ENCODE data around the gene MAL.

Gene MAL

DNA sequence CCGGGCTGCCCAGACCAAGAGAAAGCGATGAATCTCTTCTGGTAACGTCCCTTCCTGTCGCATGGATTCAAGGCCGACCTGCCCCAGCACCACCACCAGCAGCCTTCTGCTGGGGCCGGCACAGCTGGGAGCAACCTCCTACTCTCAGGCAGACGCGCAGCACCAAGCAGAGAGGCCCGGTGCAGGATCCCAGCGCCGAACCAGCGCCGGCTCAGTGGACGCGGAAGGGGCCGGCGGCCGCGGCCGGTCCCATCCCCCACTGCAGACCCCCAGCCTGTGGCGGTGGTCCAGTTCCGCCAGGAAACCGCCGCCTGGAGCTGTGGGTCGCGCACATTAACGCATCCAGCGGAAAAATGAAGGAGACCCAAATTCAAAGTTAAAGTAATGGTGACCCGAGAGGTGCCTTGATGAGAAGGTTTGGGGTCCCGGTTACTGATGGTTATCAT is 525 bp upstream of the MAL start:
- no peak overlapping the region for H3K9ac ChIP-seq (ENCODE audit: low read depth, low read length, poor library complexity)
- peak overlapping the region; percentile 28 for H3K23ac ChIP-seq (ENCODE audit: low read depth, low read length, poor library complexity)
- peak overlapping the region; percentile 87 for H3K4me2 ChIP-seq (ENCODE audit: insufficient read depth, low read length, poor library complexity, severe bottlenecking)
- no peak overlapping the region for H3K4ac ChIP-seq (ENCODE audit: low read length)
- no peak overlapping the region for H4K8ac ChIP-seq (ENCODE audit: low read depth, low read length)
- H2BK120ac ChIP-seq (ENCODE audit: low read depth, low read length): no peak overlapping the region
- no peaks in the 10 kb centered on the region for H3K9me3 ChIP-seq (replicated peaks in 1 of 2; ENCODE audit: control insufficient read depth in 2 of 2, insufficient read depth in 1 of 2, low read depth in 1 of 2, low read length in 2 of 2)
- no peaks in the 10 kb centered on the region for H3K79me1 ChIP-seq (ENCODE audit: low read depth, low read length)
- H2BK12ac ChIP-seq (ENCODE audit: low read length): no peak overlapping the region
- H3K4me1 ChIP-seq (ENCODE audit: control insufficient read depth in 2 of 2, insufficient read depth in 1 of 2, low read depth in 1 of 2, low read length in 2 of 2): peaks cover 0 to 5% of the 10 kb centered on the region in 2 donors
- H3K4me3 ChIP-seq (ENCODE audit: low read length in 2 of 2): peak overlapping the region in 1 of 2 donors; percentile 66
- H4K91ac ChIP-seq (ENCODE audit: low read depth, low read length, poor library complexity): no peak overlapping the region
- H2BK15ac ChIP-seq (ENCODE audit: low read length): no peak overlapping the region
- DNase-seq (ENCODE audit: low spot score): no peak
- H2BK5ac ChIP-seq (ENCODE audit: low read length): no peak overlapping the region
- peak overlapping the region; percentile 24 for H2AK5ac ChIP-seq (ENCODE audit: low read depth, low read length)
- H3K27me3 ChIP-seq (ENCODE audit: control insufficient read depth in 3 of 3, insufficient read depth in 3 of 3, low read depth in 1 of 3, low read length in 3 of 3): peaks cover 21 to 82% (median 57%) of the 10 kb centered on the region in 3 experiments
- H2AFZ ChIP-seq (ENCODE audit: low read length): peak overlapping the region; percentile 52
- H3K18ac ChIP-seq (ENCODE audit: low read length): peak overlapping the region; percentile 77
- no CpG with 5 or more reads among the region's 30 CpGs for WGBS, 2 donors (ENCODE audit: extremely low coverage in 2 of 2, insufficient read length in 2 of 2, insufficient replicate concordance in 1 of 2)
- no peak overlapping the region for H3K14ac ChIP-seq (ENCODE audit: low read length)
- no peaks in the 10 kb centered on the region for H3K36me3 ChIP-seq (replicated peaks in 1 of 2; ENCODE audit: control insufficient read depth in 2 of 2, insufficient read depth in 2 of 2, low read length in 2 of 2)
- H3K27ac ChIP-seq (replicated peaks; ENCODE audit: low read length): no peak overlapping the region

GRCh38 chr2:95026471-95027368 is 1.2 kb downstream of the MAL start:
- peaks cover 21 to 89% (median 57%) of the 10 kb centered on the region in 3 experiments for H3K27me3 ChIP-seq (ENCODE audit: control insufficient read depth in 3 of 3, insufficient read depth in 3 of 3, low read depth in 1 of 3, low read length in 3 of 3)
- no peak for DNase-seq (ENCODE audit: low spot score)
- H2BK15ac ChIP-seq (ENCODE audit: low read length): peak overlapping the region; percentile 42
- no peaks in the 10 kb centered on the region for H3K79me1 ChIP-seq (ENCODE audit: low read depth, low read length)
- no peaks in the 10 kb centered on the region for H3K36me3 ChIP-seq (replicated peaks in 1 of 2; ENCODE audit: control insufficient read depth in 2 of 2, insufficient read depth in 2 of 2, low read length in 2 of 2)
- no CpG with 5 or more reads among the region's 47 CpGs for WGBS, 2 donors (ENCODE audit: extremely low coverage in 2 of 2, insufficient read length in 2 of 2, insufficient replicate concordance in 1 of 2)
- H3K4me1 ChIP-seq (ENCODE audit: control insufficient read depth in 2 of 2, insufficient read depth in 1 of 2, low read depth in 1 of 2, low read length in 2 of 2): peaks cover 5 to 9% of the 10 kb centered on the region in 2 donors
- H2BK120ac ChIP-seq (ENCODE audit: low read depth, low read length): no peak overlapping the region
- no peak overlapping the region for H4K91ac ChIP-seq (ENCODE audit: low read depth, low read length, poor library complexity)
- peak overlapping the region; percentile 74 for H3K18ac ChIP-seq (ENCODE audit: low read length)
- no peak overlapping the region for H3K27ac ChIP-seq (replicated peaks; ENCODE audit: low read length)
- H2BK5ac ChIP-seq (ENCODE audit: low read length): no peak overlapping the region
- no peak overlapping the region for H3K9ac ChIP-seq (ENCODE audit: low read depth, low read length, poor library complexity)
- H3K4me3 ChIP-seq (ENCODE audit: low read length in 2 of 2): peak overlapping the region; percentile 31 to 61
- no peaks in the 10 kb centered on the region for H3K9me3 ChIP-seq (replicated peaks in 1 of 2; ENCODE audit: control insufficient read depth in 2 of 2, insufficient read depth in 1 of 2, low read depth in 1 of 2, low read length in 2 of 2)
- peak overlapping the region; percentile 1 for H2AK5ac ChIP-seq (ENCODE audit: low read depth, low read length)
- peak overlapping the region; percentile 18 for H3K23ac ChIP-seq (ENCODE audit: low read depth, low read length, poor library complexity)
- peak overlapping the region; percentile 87 for H3K4me2 ChIP-seq (ENCODE audit: insufficient read depth, low read length, poor library complexity, severe bottlenecking)
- no peak overlapping the region for H3K14ac ChIP-seq (ENCODE audit: low read length)
- H4K8ac ChIP-seq (ENCODE audit: low read depth, low read length): no peak overlapping the region
- H2BK12ac ChIP-seq (ENCODE audit: low read length): no peak overlapping the region
- peak overlapping the region; percentile 91 for H2AFZ ChIP-seq (ENCODE audit: low read length)
- no peak overlapping the region for H3K4ac ChIP-seq (ENCODE audit: low read length)

DNA sequence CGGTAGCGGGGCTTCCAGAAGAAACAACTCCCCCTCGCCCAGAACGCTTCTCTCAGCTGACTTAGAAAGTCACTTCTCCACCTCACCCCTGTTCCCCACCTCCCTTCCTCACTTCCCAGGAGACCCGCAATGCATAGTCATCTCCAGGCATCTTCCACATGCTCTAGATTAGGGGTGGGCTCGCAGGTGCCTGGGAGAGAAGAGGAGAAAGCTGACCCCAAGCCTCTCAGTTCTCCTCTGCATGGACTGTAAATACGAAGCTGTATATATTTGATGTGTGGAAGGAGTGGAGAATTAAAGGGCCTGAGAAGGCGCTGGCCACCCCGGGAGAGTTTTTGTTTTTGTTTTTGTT is 1.8 kb downstream of the MAL start:
- Histone ChIP-seq H3K18ac (ENCODE audit: low read length) (no peak overlapping the region), H3K4me2 (ENCODE audit: insufficient read depth, low read length, poor library complexity, severe bottlenecking) (no peak overlapping the region), H3K79me1 (ENCODE audit: low read depth, low read length) (no peaks in the 10 kb centered on the region), H3K27ac (replicated peaks; ENCODE audit: low read length) (no peak overlapping the region), H2AFZ (ENCODE audit: low read length) (no peak overlapping the region), H2BK5ac (ENCODE audit: low read length) (no peak overlapping the region), H3K36me3 (replicated peaks in 1 of 2; ENCODE audit: control insufficient read depth in 2 of 2, insufficient read depth in 2 of 2, low read length in 2 of 2) (no peaks in the 10 kb centered on the region), H3K23ac (ENCODE audit: low read depth, low read length, poor library complexity) (no peak overlapping the region), H4K8ac (ENCODE audit: low read depth, low read length) (no peak overlapping the region), H4K91ac (ENCODE audit: low read depth, low read length, poor library complexity) (no peak overlapping the region), H2BK15ac (ENCODE audit: low read length) (no peak overlapping the region), H2AK5ac (ENCODE audit: low read depth, low read length) (no peak overlapping the region), H3K4me1 (ENCODE audit: control insufficient read depth in 2 of 2, insufficient read depth in 1 of 2, low read depth in 1 of 2, low read length in 2 of 2) (peaks cover 5 to 9% of the 10 kb centered on the region in 2 donors), H3K9me3 (replicated peaks in 1 of 2; ENCODE audit: control insufficient read depth in 2 of 2, insufficient read depth in 1 of 2, low read depth in 1 of 2, low read length in 2 of 2) (no peaks in the 10 kb centered on the region), H2BK12ac (ENCODE audit: low read length) (no peak overlapping the region), H3K14ac (ENCODE audit: low read length) (no peak overlapping the region), H3K27me3 (ENCODE audit: control insufficient read depth in 3 of 3, insufficient read depth in 3 of 3, low read depth in 1 of 3, low read length in 3 of 3) (peaks cover 21 to 95% (median 57%) of the 10 kb centered on the region in 3 experiments), H2BK120ac (ENCODE audit: low read depth, low read length) (no peak overlapping the region), H3K9ac (ENCODE audit: low read depth, low read length, poor library complexity) (no peak overlapping the region), H3K4ac (ENCODE audit: low read length) (no peak overlapping the region), H3K4me3 (ENCODE audit: low read length in 2 of 2) (no peak overlapping the region)
- DNase-seq (ENCODE audit: low spot score): no peak
- no CpG with 5 or more reads among the region's 9 CpGs for WGBS, 2 donors (ENCODE audit: extremely low coverage in 2 of 2, insufficient read length in 2 of 2, insufficient replicate concordance in 1 of 2)

- no peak overlapping the region for H3K9ac ChIP-seq (ENCODE audit: low read depth, low read length, poor library complexity)
- H2AFZ ChIP-seq (ENCODE audit: low read length): no peak overlapping the region
- H3K4ac ChIP-seq (ENCODE audit: low read length): no peak overlapping the region
- no peak overlapping the region for H2BK120ac ChIP-seq (ENCODE audit: low read depth, low read length)
- H3K4me1 ChIP-seq (ENCODE audit: control insufficient read depth in 2 of 2, insufficient read depth in 1 of 2, low read depth in 1 of 2, low read length in 2 of 2): peaks cover 5 to 11% of the 10 kb centered on the region in 2 donors
- peak overlapping the region; percentile 7 for H3K18ac ChIP-seq (ENCODE audit: low read length)
- no peak overlapping the region for H2BK5ac ChIP-seq (ENCODE audit: low read length)
- no peaks in the 10 kb centered on the region for H3K9me3 ChIP-seq (replicated peaks in 1 of 2; ENCODE audit: control insufficient read depth in 2 of 2, insufficient read depth in 1 of 2, low read depth in 1 of 2, low read length in 2 of 2)
- H3K4me2 ChIP-seq (ENCODE audit: insufficient read depth, low read length, poor library complexity, severe bottlenecking): no peak overlapping the region
- H3K36me3 ChIP-seq (replicated peaks in 1 of 2; ENCODE audit: control insufficient read depth in 2 of 2, insufficient read depth in 2 of 2, low read length in 2 of 2): no peaks in the 10 kb centered on the region
- DNase-seq (ENCODE audit: low spot score): no peak
- no peak overlapping the region for H4K91ac ChIP-seq (ENCODE audit: low read depth, low read length, poor library complexity)
- no peak overlapping the region for H3K4me3 ChIP-seq (ENCODE audit: low read length in 2 of 2)
- H3K14ac ChIP-seq (ENCODE audit: low read length): no peak overlapping the region
- WGBS, 2 donors (ENCODE audit: extremely low coverage in 2 of 2, insufficient read length in 2 of 2, insufficient replicate concordance in 1 of 2): no CpG with 5 or more reads among the region's 4 CpGs
- H2BK15ac ChIP-seq (ENCODE audit: low read length): no peak overlapping the region
- no peak overlapping the region for H3K23ac ChIP-seq (ENCODE audit: low read depth, low read length, poor library complexity)
- H4K8ac ChIP-seq (ENCODE audit: low read depth, low read length): no peak overlapping the region
- no peak overlapping the region for H2AK5ac ChIP-seq (ENCODE audit: low read depth, low read length)
- peaks cover 18 to 77% (median 33%) of the 10 kb centered on the region in 3 experiments for H3K27me3 ChIP-seq (ENCODE audit: control insufficient read depth in 3 of 3, insufficient read depth in 3 of 3, low read depth in 1 of 3, low read length in 3 of 3)
- H3K27ac ChIP-seq (replicated peaks; ENCODE audit: low read length): no peak overlapping the region
- H2BK12ac ChIP-seq (ENCODE audit: low read length): no peak overlapping the region
- H3K79me1 ChIP-seq (ENCODE audit: low read depth, low read length): no peaks in the 10 kb centered on the region
These were observed 4.4 kb downstream of the MAL start for GRCh38 chr2:95029898-95030341.
